Panc1 (cell line): Measurements from ENCODE around the gene ELMO1. TPM values are rescaled to one million over a fixed set of nuclear protein-coding genes. Genes with fewer than 3 reads are reported as not detected.

Experiments
- ATAC-seq: fragments of 200-7000 bp; cut with Tn5 transposase; 2 replicates; pipeline ENCODE4 v1.9.1; 2020; ENCODE audit warnings: mild to moderate bottlenecking, moderate library complexity
- BruUV-seq: library from RNA; stranded (reverse); fragments of 400-500 nt; replicated peaks from 2 replicates; lab custom pipeline; 2021; lab: Mats Ljungman, UMichigan
- CTCF ChIA-PET: fragments of 300-600 bp; sonication (Branson Sonifier 250); formaldehyde crosslinking; loops from one replicate; lab custom pipeline; 2022; ENCODE audit warnings: antibody characterized with exemption; lab: Charles Lee
- POLR2A ChIA-PET: fragments of 300-600 bp; sonication (Branson Sonifier 250); formaldehyde crosslinking; loops from one replicate; lab custom pipeline; 2022; ENCODE audit warnings: antibody characterized with exemption; lab: Charles Lee
- DNase-seq: peaks from one replicate; pipeline ENCODE4 v3.0.0-alpha.2; 2010; ENCODE audit warnings: low read depth, low spot score
- H3K27ac ChIP-seq: 2 replicates; pipeline ENCODE4 v1.5.1; 2011; ENCODE audit warnings: mild to moderate bottlenecking, low read length, inconsistent platforms
- H3K27me3 ChIP-seq: fragments of 200-500 bp; sonication (Bioruptor generic); 2 replicates; pipeline ENCODE4 v1.6.0; 2014; ENCODE audit warnings: low read length, inconsistent platforms; ENCODE audit not compliant: control insufficient read depth, insufficient read depth
- H3K36me3 ChIP-seq: fragments of 200-500 bp; sonication (Bioruptor generic); 2 replicates; pipeline ENCODE4 v1.5.1; 2014; ENCODE audit warnings: inconsistent platforms, mild to moderate bottlenecking, low read length, moderate library complexity; ENCODE audit not compliant: control insufficient read depth, insufficient read depth
- H3K4me1 ChIP-seq: 2 replicates; pipeline ENCODE4 v1.5.1; 2011; ENCODE audit warnings: inconsistent platforms, mild to moderate bottlenecking, low read length, moderate library complexity; ENCODE audit not compliant: control insufficient read depth, insufficient read depth
- H3K4me3 ChIP-seq, 2 experiments: 2 replicates each; pipeline ENCODE4 v1.5.1; 2011 to 2012; ENCODE audit warnings: low read depth in 2 of 2, low read length in 2 of 2, mild to moderate bottlenecking in 2 of 2, inconsistent platforms in 1 of 2, moderate library complexity in 1 of 2
- H3K9me3 ChIP-seq: fragments of 200-500 bp; sonication (Bioruptor generic); 2 replicates; pipeline ENCODE4 v1.5.1; 2014; ENCODE audit warnings: low read depth, mild to moderate bottlenecking, inconsistent platforms, low read length, moderate library complexity; ENCODE audit not compliant: control insufficient read depth, insufficient read depth
- CTCF ChIP-seq: fragments of 450-650 bp; IDR thresholded peaks from 2 replicates; pipeline ENCODE4 v1.5.1; 2017; ENCODE audit warnings: mild to moderate bottlenecking
- POLR2AphosphoS5 ChIP-seq: IDR thresholded peaks from 2 replicates; pipeline ENCODE4 v1.6.1; 2012; ENCODE audit warnings: mild to moderate bottlenecking, low read depth, low read length, moderate library complexity
- REST ChIP-seq, 2 experiments: IDR thresholded peaks; 2 replicates each; pipeline ENCODE4 v1.6.1; 2011 to 2012; ENCODE audit warnings: low read depth in 2 of 2, control low read depth in 1 of 2, low read length in 1 of 2, mild to moderate bottlenecking in 1 of 2, moderate library complexity in 1 of 2; ENCODE audit not compliant: insufficient read depth in 1 of 2
- SIN3A ChIP-seq: IDR thresholded peaks from 2 replicates; pipeline ENCODE4 v1.6.1; 2012; ENCODE audit warnings: low read depth, mild to moderate bottlenecking, low read length, moderate library complexity, borderline replicate concordance; ENCODE audit not compliant: insufficient read depth
- TCF7L2 ChIP-seq: IDR thresholded peaks from 2 replicates; pipeline ENCODE4 v1.6.1; 2011; ENCODE audit warnings: mild to moderate bottlenecking, low read depth, low read length, inconsistent platforms
- in situ Hi-C: cut with HindIII; loops from 2 replicates; pipeline ENCODE4 v1.10.0; 2016; ENCODE audit warnings: low sequenced_read_pairs, low pct_unique_long_range_greater_than_20kb
- intact Hi-C: fragments of 100-400 bp; cut with micrococcal nuclease; formaldehyde crosslinking; loops from one replicate; pipeline ENCODE4 v1.10.0; 2022; ENCODE audit not compliant: unreplicated experiment
- total RNA-seq: library from RNA; stranded (reverse); gene quantifications from one replicate; pipeline ENCODE4 v1.2.1, GENCODE V29; 2021; ENCODE audit not compliant: unreplicated experiment

Gene ELMO1
- total RNA-seq, 1 experiment from 2014 or later: 0.80 TPM

GRCh38 chr7:37284285-37284684 lies 164.4 kb downstream of the ELMO1 start:
- Histone ChIP-seq H3K4me1 (no peaks in the 10 kb centered on the region), H3K27me3 (no peaks in the 10 kb centered on the region; the same call in 1 of the 2 replicates), H3K36me3 (no peaks in the 10 kb centered on the region), H3K9me3 (no peaks in the 10 kb centered on the region), H3K4me3 (no peak overlapping the region), H3K27ac (no peak overlapping the region)
- CTCF ChIA-PET: no interaction called here
- ATAC-seq (no peak), DNase-seq (no peak)
- in situ Hi-C loops: no loop called here
- TF ChIP-seq REST (IDR thresholded peaks at IDR 0.05; ENCODE audit: insufficient read depth in 1 of 2, low read depth in 2 of 2, low read length in 1 of 2) (no peak), CTCF (no peak), POLR2AphosphoS5 (no peak), TCF7L2 (no peak), SIN3A (no peak)
- POLR2A ChIA-PET: no interaction called here
- no TSS peak for BruUV-seq
- intact Hi-C loops: loop anchor here (10.0 kb wide), 1 partner anchor 211 kb away; no protein-coding TSS in a partner anchor

- no peak overlapping the region for H3K4me3 ChIP-seq
- H3K27ac ChIP-seq: no peak overlapping the region
- BruUV-seq: no TSS peak
- CTCF ChIA-PET: no interaction called here
- H3K27me3 ChIP-seq: no peaks in the 10 kb centered on the region; the same call in 1 of the 2 replicates
- H3K9me3 ChIP-seq: no peaks in the 10 kb centered on the region
- H3K36me3 ChIP-seq: no peaks in the 10 kb centered on the region
- in situ Hi-C loops: no loop called here
- TF ChIP-seq POLR2AphosphoS5 (no peak), REST (IDR thresholded peaks at IDR 0.05; ENCODE audit: insufficient read depth in 1 of 2, low read depth in 2 of 2, low read length in 1 of 2) (no peak), CTCF (no peak), TCF7L2 (no peak), SIN3A (no peak)
- intact Hi-C loops: loop anchor here (10.0 kb wide), 1 partner anchor 211 kb away; no protein-coding TSS in a partner anchor
- ATAC-seq (no peak), DNase-seq (no peak)
- POLR2A ChIA-PET: no interaction called here
- no peaks in the 10 kb centered on the region for H3K4me1 ChIP-seq
These were observed 164.9 kb downstream of the ELMO1 start for GRCh38 chr7:37283716-37284115.
